ENCODE results near the gene CNMD. TPM values are rescaled to one million over a fixed set of nuclear protein-coding genes. Genes with fewer than 3 reads are reported as not detected.

The CNMD gene
- polyA plus RNA-seq, 2 of the 4 experiments (the other 2 are of a cell fraction), result not detected

DNA sequence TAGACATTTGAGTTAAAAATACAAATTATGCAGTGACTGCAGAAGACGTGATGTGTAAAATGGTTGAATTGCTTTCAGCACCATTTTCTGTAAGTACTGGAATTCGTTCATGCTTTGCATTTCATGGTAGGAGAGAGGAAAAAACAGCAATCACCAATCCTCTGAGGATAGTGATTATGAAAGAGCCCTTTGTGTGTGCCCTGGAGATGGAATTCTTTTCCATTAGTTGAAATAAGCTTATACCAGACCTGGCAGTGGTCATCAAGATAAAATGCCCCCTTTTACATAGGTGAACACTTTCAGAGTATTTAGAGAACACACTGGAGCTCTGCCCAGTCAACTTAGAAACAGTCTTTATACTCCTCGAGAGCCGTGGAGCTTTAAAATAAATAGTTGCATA is 1.7 kb downstream of the CNMD start (continued):
- TF ChIP-seq, protein P1, sequence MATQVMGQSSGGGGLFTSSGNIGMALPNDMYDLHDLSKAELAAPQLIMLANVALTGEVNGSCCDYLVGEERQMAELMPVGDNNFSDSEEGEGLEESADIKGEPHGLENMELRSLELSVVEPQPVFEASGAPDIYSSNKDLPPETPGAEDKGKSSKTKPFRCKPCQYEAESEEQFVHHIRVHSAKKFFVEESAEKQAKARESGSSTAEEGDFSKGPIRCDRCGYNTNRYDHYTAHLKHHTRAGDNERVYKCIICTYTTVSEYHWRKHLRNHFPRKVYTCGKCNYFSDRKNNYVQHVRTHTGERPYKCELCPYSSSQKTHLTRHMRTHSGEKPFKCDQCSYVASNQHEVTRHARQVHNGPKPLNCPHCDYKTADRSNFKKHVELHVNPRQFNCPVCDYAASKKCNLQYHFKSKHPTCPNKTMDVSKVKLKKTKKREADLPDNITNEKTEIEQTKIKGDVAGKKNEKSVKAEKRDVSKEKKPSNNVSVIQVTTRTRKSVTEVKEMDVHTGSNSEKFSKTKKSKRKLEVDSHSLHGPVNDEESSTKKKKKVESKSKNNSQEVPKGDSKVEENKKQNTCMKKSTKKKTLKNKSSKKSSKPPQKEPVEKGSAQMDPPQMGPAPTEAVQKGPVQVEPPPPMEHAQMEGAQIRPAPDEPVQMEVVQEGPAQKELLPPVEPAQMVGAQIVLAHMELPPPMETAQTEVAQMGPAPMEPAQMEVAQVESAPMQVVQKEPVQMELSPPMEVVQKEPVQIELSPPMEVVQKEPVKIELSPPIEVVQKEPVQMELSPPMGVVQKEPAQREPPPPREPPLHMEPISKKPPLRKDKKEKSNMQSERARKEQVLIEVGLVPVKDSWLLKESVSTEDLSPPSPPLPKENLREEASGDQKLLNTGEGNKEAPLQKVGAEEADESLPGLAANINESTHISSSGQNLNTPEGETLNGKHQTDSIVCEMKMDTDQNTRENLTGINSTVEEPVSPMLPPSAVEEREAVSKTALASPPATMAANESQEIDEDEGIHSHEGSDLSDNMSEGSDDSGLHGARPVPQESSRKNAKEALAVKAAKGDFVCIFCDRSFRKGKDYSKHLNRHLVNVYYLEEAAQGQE (IDR thresholded peaks at IDR 0.05), result no peak

DNA sequence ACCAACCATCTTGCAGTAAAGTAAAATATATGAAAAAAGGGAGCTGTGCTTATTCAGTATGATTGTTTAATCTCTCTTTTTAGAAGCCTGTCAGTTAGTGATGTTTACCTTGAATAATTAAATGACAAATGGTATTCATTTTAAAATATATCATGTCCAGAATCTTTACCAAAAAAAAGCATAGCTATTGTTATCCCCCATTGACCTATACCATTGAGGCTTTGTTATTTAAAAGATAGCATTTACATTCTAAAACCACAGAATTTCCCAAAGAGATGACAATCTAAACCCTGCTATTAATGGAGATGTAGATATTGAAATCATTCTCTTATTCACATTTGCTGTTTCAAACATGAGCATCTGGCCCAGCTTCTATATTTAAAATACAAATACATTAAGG is 2.2 kb downstream of the CNMD start:
- Histone ChIP-seq H3K4me2 (no peak overlapping the region), H3K4me3 (no peak overlapping the region), H3K9me3 (no peaks in the 10 kb centered on the region), H3K4me1 (no peaks in the 10 kb centered on the region), H3K27ac (no peak overlapping the region)
- POLR2A ChIA-PET, result no interaction called here
- FAIRE-seq, result no peak
- ATAC-seq, result no peak
- DNase-seq (ENCODE audit: low read depth in 1 of 2, low spot score in 1 of 2), result no peak
- CTCF ChIA-PET, result no interaction called here
- no peak for TF ChIP-seq POLR2A (IDR thresholded peaks at IDR 0.05; ENCODE audit: low read length)

DNA sequence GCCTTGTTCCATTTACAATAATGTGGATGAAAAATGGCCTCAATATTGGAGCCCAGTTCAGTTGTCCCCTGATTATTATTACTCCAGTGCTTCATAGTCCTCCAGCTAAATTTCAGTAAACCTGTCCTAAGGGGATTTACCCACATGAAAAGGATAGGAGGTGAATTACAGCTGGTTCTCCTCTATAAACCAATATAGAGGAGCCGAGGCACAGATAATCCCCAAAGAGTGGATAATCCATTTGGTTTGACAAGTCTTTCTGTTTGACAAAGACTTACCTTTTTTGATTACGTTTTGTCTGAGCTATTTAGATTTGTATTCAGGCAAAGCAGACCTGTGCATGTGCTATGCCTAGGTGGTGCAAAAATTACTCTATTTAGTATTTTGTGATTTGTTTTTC is 2.7 kb downstream of the CNMD start:
- ChIA-PET POLR2A (no interaction called here), CTCF (no interaction called here)
- no peaks in the 10 kb centered on the region for H3K4me1 ChIP-seq
- H3K9me3 ChIP-seq, result no peaks in the 10 kb centered on the region
- WGBS (ENCODE audit: missing lambda C conversion rate), result 18% methylated on average over 2 of the region's 2 CpGs
- DNase-seq (ENCODE audit: low read depth in 1 of 2, low spot score in 1 of 2), result no peak
- TF ChIP-seq EHF (CRISPR knock-in tag; IDR thresholded peaks at IDR 0.05) (no peak), KDM1A (IDR thresholded peaks at IDR 0.05; ENCODE audit: low read depth) (no peak), POLR2AphosphoS2 (conservative IDR thresholded peaks at IDR 0.05; ENCODE audit: low read length) (no peak)
- H3K4me3 ChIP-seq, result no peak overlapping the region
- H3K27ac ChIP-seq, result no peak overlapping the region
- FAIRE-seq, result no peak
- ATAC-seq, result no peak
- no peak overlapping the region for H3K4me2 ChIP-seq

DNA sequence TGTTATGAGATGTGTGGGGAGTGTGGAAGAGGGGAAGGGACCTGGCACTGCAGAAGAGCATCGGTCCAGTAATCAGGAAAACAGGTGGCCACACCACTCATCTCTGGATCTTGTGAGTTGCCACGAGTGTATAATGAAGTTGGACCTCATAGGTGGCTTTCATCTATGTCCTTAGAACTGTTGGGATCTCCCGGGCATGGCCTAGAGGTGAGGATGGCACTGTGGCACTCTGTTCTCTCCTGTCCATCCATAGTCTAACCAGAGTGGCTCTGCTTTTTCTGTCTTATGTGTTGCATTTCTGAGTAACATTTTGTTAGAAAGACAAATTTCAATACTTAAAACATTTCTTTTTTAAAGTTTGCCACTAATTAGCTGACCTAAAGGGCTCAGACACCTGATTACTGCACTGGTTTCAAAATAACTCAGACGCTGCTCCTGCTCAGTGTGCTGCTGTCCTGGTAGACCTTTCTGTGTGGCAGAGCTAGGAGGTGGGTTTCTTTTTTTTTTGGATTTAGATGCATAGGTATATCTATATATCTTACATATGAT is 5.5 kb downstream of the CNMD start:
- 21% methylated on average over 4 of the region's 4 CpGs for WGBS (ENCODE audit: missing lambda C conversion rate)
- FAIRE-seq (no peak), DNase-seq (ENCODE audit: low read depth in 1 of 2, low spot score in 1 of 2) (no peak), ATAC-seq (no peak)
- ChIA-PET POLR2A (no interaction called here), CTCF (interaction anchor here (1.0 kb wide), 1 partner anchor 12 kb away, joined by 3 read pairs; no protein-coding TSS in a partner anchor)
- Histone ChIP-seq H3K4me3 (no peak overlapping the region), H3K4me2 (no peak overlapping the region), H3K27ac (no peak overlapping the region), H3K4me1 (no peaks in the 10 kb centered on the region), H3K9me3 (no peaks in the 10 kb centered on the region)
- no peak for TF ChIP-seq KDM5A (IDR thresholded peaks at IDR 0.05)
- TF ChIP-seq HDAC2 (IDR thresholded peaks at IDR 0.05), result no peak
- TF ChIP-seq ZSCAN20 (CRISPR knock-in tag; IDR thresholded peaks at IDR 0.05), result no peak
- TF ChIP-seq, protein P2, sequence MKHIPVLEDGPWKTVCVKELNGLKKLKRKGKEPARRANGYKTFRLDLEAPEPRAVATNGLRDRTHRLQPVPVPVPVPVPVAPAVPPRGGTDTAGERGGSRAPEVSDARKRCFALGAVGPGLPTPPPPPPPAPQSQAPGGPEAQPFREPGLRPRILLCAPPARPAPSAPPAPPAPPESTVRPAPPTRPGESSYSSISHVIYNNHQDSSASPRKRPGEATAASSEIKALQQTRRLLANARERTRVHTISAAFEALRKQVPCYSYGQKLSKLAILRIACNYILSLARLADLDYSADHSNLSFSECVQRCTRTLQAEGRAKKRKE (CRISPR knock-in tag; IDR thresholded peaks at IDR 0.05; ENCODE audit: low read depth), result no peak
- TF ChIP-seq ZFP36 (IDR thresholded peaks at IDR 0.05; ENCODE audit: borderline replicate concordance, partially characterized antibody), result no peak
- TF ChIP-seq CBX8 (IDR thresholded peaks at IDR 0.05), result no peak
- TF ChIP-seq, protein P1 (IDR thresholded peaks at IDR 0.05), result no peak
- TF ChIP-seq HOXB5 (CRISPR knock-in tag; IDR thresholded peaks at IDR 0.05), result no peak
- TF ChIP-seq GATA3 (IDR thresholded peaks at IDR 0.05; ENCODE audit: borderline replicate concordance), result no peak
- no peak for TF ChIP-seq CTCF (IDR thresholded peaks at IDR 0.05)
- no peak for TF ChIP-seq RNF2 (IDR thresholded peaks at IDR 0.05; ENCODE audit: borderline replicate concordance, low read depth)
- no peak for TF ChIP-seq FOSB (CRISPR knock-in tag; IDR thresholded peaks at IDR 0.05)
- TF ChIP-seq EP300 (IDR thresholded peaks at IDR 0.05), result no peak
